Smooth muscle cell (in vitro differentiated cells): ENCODE measurements around the gene GAS2L2. TPM values are rescaled to one million over a fixed set of nuclear protein-coding genes. Genes with fewer than 3 reads are reported as not detected.

ENCODE experiments used
- DNase-seq: peaks from one replicate; lab custom pipeline; 2025; ENCODE audit not compliant: unreplicated experiment; lab: John Stamatoyannopoulos, UW
- H2AFZ ChIP-seq: fragments of 200-600 bp; sonication (generic); 2 replicates; pipeline ENCODE4 v1.6.0; 2016; ENCODE audit warnings: antibody characterized with exemption, low read depth, mild to moderate bottlenecking
- H3F3A ChIP-seq: fragments of 200-600 bp; sonication (generic); 2 replicates; pipeline ENCODE4 v1.6.0; 2017; ENCODE audit warnings: antibody characterized with exemption, low read depth
- H3K27ac ChIP-seq: fragments of 200-600 bp; sonication (generic); 2 replicates; pipeline ENCODE4 v1.5.1; 2016; ENCODE audit warnings: low read depth, mild to moderate bottlenecking
- H3K27me3 ChIP-seq: fragments of 200-600 bp; sonication (generic); 2 replicates; pipeline ENCODE4 v1.6.1; 2016; ENCODE audit warnings: low read depth, mild to moderate bottlenecking
- H3K36me3 ChIP-seq: fragments of 200-600 bp; sonication (generic); 2 replicates; pipeline ENCODE4 v1.5.1; 2016; ENCODE audit warnings: low read depth
- H3K4me1 ChIP-seq: fragments of 200-600 bp; sonication (generic); 2 replicates; pipeline ENCODE4 v1.5.1; 2016; ENCODE audit warnings: low read depth
- H3K4me2 ChIP-seq: fragments of 200-600 bp; sonication (generic); 2 replicates; pipeline ENCODE4 v1.6.0; 2016; ENCODE audit warnings: mild to moderate bottlenecking
- H3K4me3 ChIP-seq: fragments of 200-600 bp; sonication (generic); 2 replicates; pipeline ENCODE4 v1.5.1; 2016; ENCODE audit warnings: mild to moderate bottlenecking
- H3K79me2 ChIP-seq: fragments of 200-600 bp; sonication (generic); 2 replicates; pipeline ENCODE4 v1.6.0; 2016; ENCODE audit warnings: low read depth, mild to moderate bottlenecking
- H3K9ac ChIP-seq: fragments of 200-600 bp; sonication (generic); 2 replicates; pipeline ENCODE4 v1.6.0; 2016; ENCODE audit warnings: low read depth
- H3K9me3 ChIP-seq: fragments of 200-600 bp; sonication (generic); replicated peaks from 2 replicates; pipeline ENCODE4 v1.5.1; 2016; ENCODE audit warnings: low read depth
- H4K20me1 ChIP-seq: fragments of 200-600 bp; sonication (generic); 2 replicates; pipeline ENCODE4 v1.6.0; 2016; ENCODE audit warnings: low read depth
- WGBS: methylation state at CpG from one replicate; pipeline ENCODE4 v1.1.7; 2016; ENCODE audit warnings: low lambda C conversion rate; 5-methylcytosine and 5-hydroxymethylcytosine counted together
- polyA plus RNA-seq: library from polyadenylated mRNA; unstranded; fragments of >200 nt; fragmentation: Nextera tagmentation; extraction: Ambion mirVana; gene quantifications from 2 replicates; pipeline ENCODE4 v1.2.1, GENCODE V29; 2016
- total RNA-seq: library from RNA; depleted of rRNA; stranded (reverse); fragments of >200 nt; gene quantifications from 2 replicates; pipeline ENCODE4 v1.2.3, GENCODE V29; 2014
- TF ChIP-seq, protein P1 (sequence below): fragments of 200-600 bp; sonication (generic); IDR thresholded peaks from 2 replicates; pipeline ENCODE4 v1.5.1; 2017; ENCODE audit warnings: borderline replicate concordance, mild to moderate bottlenecking, antibody characterized with exemption; ENCODE audit not compliant: insufficient read depth, poor library complexity, severe bottlenecking

The GAS2L2 gene
- total and polyA plus RNA-seq, 2 experiments from 2014 or later = not detected

DNA sequence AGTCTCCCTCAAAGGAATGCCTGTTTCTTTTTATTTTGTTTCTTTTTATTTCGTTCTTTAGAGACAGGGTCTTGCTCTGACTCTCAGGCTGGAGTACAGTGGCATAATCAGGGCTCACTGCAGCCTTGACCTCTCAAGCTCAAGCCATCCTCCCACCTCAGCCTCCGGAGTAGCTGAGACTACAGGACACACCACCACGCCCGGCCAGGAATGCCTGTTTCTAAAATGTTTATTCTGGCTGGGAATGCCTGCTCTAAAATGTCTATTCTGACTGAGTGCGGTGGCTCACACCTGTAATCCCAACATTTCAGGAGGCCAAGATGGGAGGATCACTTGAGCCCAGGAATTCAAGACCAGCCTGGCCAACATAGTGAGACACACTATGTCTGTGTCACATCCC is 44.9 kb upstream of the GAS2L2 start:
- no peak overlapping the region for H3K9ac ChIP-seq
- peaks cover 16% of the 10 kb centered on the region for H3K79me2 ChIP-seq
- WGBS = 81% methylated on average over 5 of the region's 5 CpGs
- no peak overlapping the region for H3K27ac ChIP-seq
- H3K4me1 ChIP-seq = no peaks in the 10 kb centered on the region
- peaks cover 24% of the 10 kb centered on the region for H3F3A ChIP-seq
- H4K20me1 ChIP-seq = no peaks in the 10 kb centered on the region
- TF ChIP-seq, protein P1, sequence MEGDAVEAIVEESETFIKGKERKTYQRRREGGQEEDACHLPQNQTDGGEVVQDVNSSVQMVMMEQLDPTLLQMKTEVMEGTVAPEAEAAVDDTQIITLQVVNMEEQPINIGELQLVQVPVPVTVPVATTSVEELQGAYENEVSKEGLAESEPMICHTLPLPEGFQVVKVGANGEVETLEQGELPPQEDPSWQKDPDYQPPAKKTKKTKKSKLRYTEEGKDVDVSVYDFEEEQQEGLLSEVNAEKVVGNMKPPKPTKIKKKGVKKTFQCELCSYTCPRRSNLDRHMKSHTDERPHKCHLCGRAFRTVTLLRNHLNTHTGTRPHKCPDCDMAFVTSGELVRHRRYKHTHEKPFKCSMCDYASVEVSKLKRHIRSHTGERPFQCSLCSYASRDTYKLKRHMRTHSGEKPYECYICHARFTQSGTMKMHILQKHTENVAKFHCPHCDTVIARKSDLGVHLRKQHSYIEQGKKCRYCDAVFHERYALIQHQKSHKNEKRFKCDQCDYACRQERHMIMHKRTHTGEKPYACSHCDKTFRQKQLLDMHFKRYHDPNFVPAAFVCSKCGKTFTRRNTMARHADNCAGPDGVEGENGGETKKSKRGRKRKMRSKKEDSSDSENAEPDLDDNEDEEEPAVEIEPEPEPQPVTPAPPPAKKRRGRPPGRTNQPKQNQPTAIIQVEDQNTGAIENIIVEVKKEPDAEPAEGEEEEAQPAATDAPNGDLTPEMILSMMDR = no peak
- DNase-seq = no peak
- no peak overlapping the region for H2AFZ ChIP-seq
- no peak overlapping the region for H3K4me3 ChIP-seq
- H3K36me3 ChIP-seq = no peaks in the 10 kb centered on the region
- no peaks in the 10 kb centered on the region for H3K27me3 ChIP-seq
- H3K9me3 ChIP-seq = no peaks in the 10 kb centered on the region
- peak overlapping the region; percentile 12 for H3K4me2 ChIP-seq

DNA sequence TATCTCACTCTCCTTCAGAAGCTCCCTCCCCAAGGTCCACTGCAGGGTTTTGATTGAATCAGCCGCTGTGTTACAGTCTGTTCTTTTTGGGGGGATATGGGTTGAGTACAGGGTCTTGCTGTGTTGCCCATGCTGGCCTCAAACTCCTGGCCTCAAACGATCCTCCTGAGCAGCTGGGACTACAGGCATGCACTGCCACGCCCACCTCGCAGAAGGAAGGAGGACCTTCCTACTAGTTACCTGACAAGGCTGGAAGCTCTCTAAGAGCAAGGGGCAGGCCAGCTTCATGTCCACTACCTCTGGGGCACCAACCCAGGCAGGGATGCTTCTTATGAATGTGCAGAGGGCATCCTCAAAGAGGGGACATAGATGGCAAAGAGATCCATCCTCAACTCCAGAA is 44.3 kb upstream of the GAS2L2 start:
- Histone ChIP-seq H3K4me3 (no peak overlapping the region), H3K9ac (no peak overlapping the region), H3K4me1 (no peaks in the 10 kb centered on the region), H3K36me3 (no peaks in the 10 kb centered on the region), H3K27me3 (no peaks in the 10 kb centered on the region), H3K9me3 (no peaks in the 10 kb centered on the region), H3K27ac (no peak overlapping the region), H3K79me2 (peaks cover 22% of the 10 kb centered on the region), H2AFZ (no peak overlapping the region), H3K4me2 (no peak overlapping the region), H4K20me1 (no peaks in the 10 kb centered on the region), H3F3A (peaks cover 22% of the 10 kb centered on the region)
- DNase-seq = no peak
- TF ChIP-seq, protein P1 = no peak
- WGBS = 73% methylated on average over 4 of the region's 4 CpGs

DNA sequence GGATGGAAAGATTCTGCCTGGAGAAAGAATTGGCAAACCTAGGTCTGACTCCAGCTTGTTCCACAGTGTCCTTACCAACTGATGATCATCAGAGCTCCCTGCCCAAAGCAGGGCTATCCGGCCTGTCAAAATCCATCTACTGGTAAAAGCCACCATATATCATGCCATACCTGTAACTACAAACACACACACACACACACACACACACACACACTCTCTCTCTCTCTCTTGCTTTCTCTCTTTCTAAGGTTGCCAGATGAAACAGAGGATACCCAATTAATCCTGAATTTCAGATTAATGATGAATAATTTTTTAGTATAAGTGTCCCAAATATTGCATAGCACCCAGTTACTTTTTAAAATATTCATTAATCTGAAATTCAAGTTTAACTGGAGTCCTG is 43.9 kb upstream of the GAS2L2 start:
- no peak overlapping the region for H3K27ac ChIP-seq
- H3K9ac ChIP-seq = no peak overlapping the region
- H3K9me3 ChIP-seq = no peaks in the 10 kb centered on the region
- H3F3A ChIP-seq = peaks cover 22% of the 10 kb centered on the region
- H3K27me3 ChIP-seq = no peaks in the 10 kb centered on the region
- no peaks in the 10 kb centered on the region for H4K20me1 ChIP-seq
- no peak overlapping the region for H2AFZ ChIP-seq
- TF ChIP-seq, protein P1 = no peak
- H3K4me3 ChIP-seq = no peak overlapping the region
- no peaks in the 10 kb centered on the region for H3K4me1 ChIP-seq
- no peaks in the 10 kb centered on the region for H3K36me3 ChIP-seq
- 100% methylated on average over 1 of the region's 1 CpG for WGBS
- H3K79me2 ChIP-seq = peaks cover 22% of the 10 kb centered on the region
- no peak overlapping the region for H3K4me2 ChIP-seq
- DNase-seq = no peak

DNA sequence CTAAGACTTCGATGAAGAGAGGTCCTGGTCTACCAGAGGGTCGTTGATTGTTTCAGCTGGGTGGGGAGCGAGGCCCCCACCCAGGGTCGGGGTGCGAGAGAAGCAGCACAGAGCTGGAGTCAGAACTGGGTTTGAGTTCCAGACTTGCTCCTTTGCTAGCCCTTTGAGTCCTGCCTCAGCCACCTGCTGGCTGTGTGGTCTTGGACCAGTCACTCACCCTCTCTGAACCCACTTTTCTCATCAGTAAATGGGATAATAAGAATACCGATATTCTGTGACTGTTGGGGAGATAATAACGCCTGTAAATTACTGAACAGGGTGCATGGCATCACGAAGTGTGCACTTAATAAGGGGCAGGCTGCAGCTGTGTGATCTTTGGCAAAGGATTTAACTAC is 42.8 kb upstream of the GAS2L2 start:
- H3K79me2 ChIP-seq = peaks cover 25% of the 10 kb centered on the region

More for the DNA sequence above, 42.8 kb upstream of the GAS2L2 start:
- H3K9ac ChIP-seq = no peak overlapping the region
- no peak for DNase-seq
- H2AFZ ChIP-seq = peak overlapping the region; percentile 74
- no peak overlapping the region for H3K27ac ChIP-seq
- 41% methylated on average over 8 of the region's 8 CpGs for WGBS
- H3K27me3 ChIP-seq = no peaks in the 10 kb centered on the region
- no peaks in the 10 kb centered on the region for H3K9me3 ChIP-seq
- no peaks in the 10 kb centered on the region for H4K20me1 ChIP-seq
- peak overlapping the region; percentile 93 for H3K4me2 ChIP-seq
- no peaks in the 10 kb centered on the region for H3K36me3 ChIP-seq
- no peaks in the 10 kb centered on the region for H3K4me1 ChIP-seq
- TF ChIP-seq, protein P1 = no peak
- H3K4me3 ChIP-seq = peak overlapping the region; percentile 65
- H3F3A ChIP-seq = peaks cover 15% of the 10 kb centered on the region
